Choroid plexus epithelial cell (primary cell): ENCODE data around the gene ADPRH.
"Not testable (repeated sequence)": the region's sequence is repeated elsewhere in the genome, so short reads cannot be mapped to it uniquely, and the experiment has no call there.

Experiments
- DNase-seq: peaks from one replicate; pipeline ENCODE4 v3.0.0-alpha.2; 2010; ENCODE audit warnings: low read depth
- H3K4me3 ChIP-seq: 2 replicates; pipeline ENCODE4 v1.5.1; 2011; ENCODE audit warnings: low read depth, mild to moderate bottlenecking, control low read depth, low read length, moderate library complexity
- TF ChIP-seq, protein P1 (sequence below): conservative IDR thresholded peaks from 2 replicates; pipeline ENCODE4 v1.5.1; 2011; ENCODE audit warnings: low read depth, mild to moderate bottlenecking, control low read depth, inconsistent platforms, low read length, moderate library complexity

ADPRH gene

DNA sequence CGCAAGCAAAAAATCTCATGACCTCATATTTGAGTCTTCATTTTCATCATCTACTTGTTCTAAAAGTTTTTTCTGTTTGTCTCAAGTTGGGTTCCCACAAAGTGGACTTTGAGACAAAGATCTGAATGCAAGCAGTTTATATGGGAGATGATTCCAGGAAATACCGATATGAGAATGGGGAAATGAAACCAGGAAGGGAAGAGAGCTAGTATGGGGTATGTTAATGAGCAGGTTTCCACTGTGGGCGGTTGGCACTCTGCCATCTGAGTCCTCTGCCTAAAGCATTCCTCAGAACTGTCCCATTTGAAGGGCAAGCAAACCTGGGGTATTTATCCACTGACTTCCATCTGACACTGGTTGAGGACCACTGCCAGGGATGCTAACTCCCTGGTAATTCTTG is 8.8 kb downstream of the ADPRH start:
- DNase-seq, result no peak
- TF ChIP-seq, protein P1, sequence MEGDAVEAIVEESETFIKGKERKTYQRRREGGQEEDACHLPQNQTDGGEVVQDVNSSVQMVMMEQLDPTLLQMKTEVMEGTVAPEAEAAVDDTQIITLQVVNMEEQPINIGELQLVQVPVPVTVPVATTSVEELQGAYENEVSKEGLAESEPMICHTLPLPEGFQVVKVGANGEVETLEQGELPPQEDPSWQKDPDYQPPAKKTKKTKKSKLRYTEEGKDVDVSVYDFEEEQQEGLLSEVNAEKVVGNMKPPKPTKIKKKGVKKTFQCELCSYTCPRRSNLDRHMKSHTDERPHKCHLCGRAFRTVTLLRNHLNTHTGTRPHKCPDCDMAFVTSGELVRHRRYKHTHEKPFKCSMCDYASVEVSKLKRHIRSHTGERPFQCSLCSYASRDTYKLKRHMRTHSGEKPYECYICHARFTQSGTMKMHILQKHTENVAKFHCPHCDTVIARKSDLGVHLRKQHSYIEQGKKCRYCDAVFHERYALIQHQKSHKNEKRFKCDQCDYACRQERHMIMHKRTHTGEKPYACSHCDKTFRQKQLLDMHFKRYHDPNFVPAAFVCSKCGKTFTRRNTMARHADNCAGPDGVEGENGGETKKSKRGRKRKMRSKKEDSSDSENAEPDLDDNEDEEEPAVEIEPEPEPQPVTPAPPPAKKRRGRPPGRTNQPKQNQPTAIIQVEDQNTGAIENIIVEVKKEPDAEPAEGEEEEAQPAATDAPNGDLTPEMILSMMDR, result no peak
- H3K4me3 ChIP-seq, result no peak overlapping the region

DNA sequence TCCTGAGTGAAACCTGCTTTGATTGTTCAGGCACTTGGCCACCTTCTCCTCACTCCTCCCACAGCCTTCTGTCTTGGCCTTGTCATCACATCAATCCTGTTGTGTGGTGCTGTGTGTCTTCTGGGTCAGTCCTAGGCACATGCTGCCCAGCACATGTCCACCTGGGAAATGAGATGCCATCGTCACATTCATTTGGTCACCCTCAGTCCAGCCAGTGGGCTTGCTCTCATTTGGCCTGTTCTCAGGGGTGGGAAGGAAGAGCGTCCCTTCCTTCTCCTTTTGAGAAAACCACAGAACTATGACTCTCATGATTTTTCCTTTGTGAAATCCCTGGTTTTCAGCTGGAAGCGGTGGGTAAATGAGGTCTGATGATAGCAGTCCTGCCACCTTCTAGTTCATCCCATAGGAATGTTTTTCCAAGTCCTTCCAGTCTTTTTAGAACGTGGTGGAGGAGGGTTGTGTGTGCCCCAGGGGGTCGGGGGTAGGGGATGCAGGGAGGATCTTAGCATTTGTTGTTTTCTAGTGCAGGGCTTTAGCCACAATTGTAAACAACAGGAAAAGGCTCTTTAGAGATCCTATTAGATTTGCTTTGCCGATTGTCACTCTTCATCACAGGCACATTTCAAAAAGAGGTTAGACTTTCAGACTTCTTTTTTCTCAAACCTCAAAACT is 9.9 kb downstream of the ADPRH start:
- TF ChIP-seq, protein P1, result no peak
- DNase-seq, result no peak
- H3K4me3 ChIP-seq, result no peak overlapping the region

DNA sequence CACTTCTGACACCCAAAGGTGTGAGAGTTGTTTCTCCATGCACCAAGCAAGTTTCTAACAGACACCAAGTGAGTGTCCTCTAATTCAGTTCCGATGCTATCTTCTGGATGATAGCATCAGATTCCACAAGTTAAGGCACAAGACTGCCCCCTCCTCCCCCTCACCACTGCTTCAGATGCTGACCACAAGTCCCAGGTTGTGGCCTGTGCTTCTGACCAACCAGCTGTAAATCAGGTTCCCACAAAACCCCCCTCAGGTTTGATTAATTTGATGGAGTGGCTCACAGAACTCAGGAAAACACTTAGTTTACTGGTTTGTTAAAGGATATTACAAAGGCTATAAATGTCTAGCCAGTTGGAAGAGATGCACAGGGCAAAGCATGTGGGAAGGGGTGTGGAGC is 11.4 kb downstream of the ADPRH start:
- TF ChIP-seq, protein P1, result no peak
- no peak for DNase-seq
- H3K4me3 ChIP-seq, result no peak overlapping the region

DNA sequence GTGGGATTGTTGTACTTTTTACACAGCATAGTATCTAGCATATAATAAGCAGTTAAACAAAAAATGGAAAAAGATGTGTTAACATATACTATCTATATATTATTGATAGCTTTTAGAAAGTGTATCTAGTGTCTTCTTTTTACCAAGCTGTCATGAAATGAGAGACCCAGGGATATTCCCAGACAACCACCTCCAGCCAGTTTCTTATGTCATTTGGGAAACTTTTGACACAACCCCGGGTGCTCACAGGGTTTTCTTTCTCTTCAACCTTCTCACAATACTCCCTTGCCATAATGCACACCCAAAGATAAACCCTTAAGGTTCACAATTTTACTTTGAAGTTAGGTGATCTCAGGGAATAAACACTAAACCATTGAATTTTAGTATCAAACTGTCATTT is 13.6 kb downstream of the ADPRH start:
- H3K4me3 ChIP-seq, result no peak overlapping the region
- DNase-seq, result no peak
- TF ChIP-seq, protein P1, result no peak

DNA sequence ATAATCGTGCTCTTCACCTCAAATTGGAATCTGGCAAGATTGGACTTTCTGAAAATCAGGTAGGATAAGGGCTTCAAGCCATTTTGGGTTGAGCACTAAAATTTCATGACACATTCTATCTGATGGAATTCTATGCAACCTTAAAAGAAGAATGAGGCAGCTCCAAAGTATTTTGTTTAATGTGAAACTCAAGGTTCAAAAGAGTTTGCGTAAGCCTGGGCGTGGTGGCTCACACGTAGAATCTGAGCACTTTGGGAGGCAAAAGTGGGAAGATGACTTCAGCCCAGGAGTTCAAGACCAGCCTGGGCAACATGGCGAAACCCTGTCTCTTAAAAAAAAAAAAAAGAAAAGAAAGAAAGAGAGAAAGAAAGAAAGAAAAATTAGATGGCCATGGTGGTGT is 14.8 kb downstream of the ADPRH start:
- no peak overlapping the region for H3K4me3 ChIP-seq
- TF ChIP-seq, protein P1, result no peak
- no peak for DNase-seq

DNA sequence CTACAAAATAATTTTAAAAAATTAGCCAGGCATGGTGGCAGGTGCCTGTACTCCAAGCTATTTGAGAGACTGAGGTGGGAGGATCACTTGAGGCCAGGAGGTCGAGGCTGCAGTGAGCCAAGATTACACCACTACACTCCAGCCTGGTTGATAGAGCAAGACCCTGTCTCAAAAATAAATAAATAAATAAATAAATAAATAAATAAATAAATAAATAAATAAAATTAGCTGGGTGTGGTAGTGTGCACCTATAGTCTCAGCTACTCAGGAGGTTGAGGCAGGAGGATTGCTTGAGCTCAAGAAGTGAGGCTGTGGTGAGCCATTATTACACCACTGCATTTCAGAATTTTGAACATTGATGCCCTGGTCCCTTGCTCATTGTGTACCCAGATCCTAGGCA is 15.6 kb downstream of the ADPRH start:
- not testable (repeated sequence) for H3K4me3 ChIP-seq, DNase-seq

DNA sequence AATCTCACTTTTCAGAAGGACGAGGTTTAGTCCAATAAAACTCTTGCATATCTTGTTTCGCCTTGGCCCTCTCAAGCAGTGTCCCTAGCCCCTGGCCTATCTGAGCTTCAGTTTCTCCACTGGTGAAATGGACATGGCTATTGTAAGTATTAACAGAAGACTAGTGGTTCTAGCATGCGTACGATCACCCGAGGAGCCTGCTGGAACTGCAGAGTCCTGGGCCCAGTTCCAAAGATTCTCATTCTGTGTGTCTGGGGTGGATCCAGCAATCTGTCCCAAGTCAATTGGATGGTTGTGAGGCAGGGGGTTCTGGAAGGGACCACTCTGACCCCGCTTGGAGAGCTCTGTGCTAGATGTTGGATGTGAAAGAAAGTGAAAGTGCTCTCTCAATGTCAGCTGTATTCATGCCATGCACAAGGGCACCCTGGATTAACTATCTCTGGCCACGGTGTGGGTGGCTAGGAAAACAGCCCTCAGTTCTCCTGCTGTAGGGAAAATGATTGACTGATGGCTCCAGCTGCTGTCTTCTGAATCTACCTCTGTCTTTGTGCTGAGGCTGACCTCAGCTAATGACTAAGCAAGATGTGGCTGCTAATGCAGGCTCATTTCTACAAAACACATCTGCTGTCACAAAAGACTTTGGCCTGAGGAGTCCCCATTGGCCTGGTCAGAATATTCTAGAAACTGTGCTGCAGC is 16.5 kb downstream of the ADPRH start:
- TF ChIP-seq, protein P1, result no peak

More for the DNA sequence above, 16.5 kb downstream of the ADPRH start:
- DNase-seq, result no peak
- no peak overlapping the region for H3K4me3 ChIP-seq
